ENCODE data around the gene ALLC.

GRCh38 chr2:3649581-3649980 is 8.4 kb upstream of the ALLC start:
- no peak for TF ChIP-seq POLR2AphosphoS5 (IDR thresholded peaks at IDR 0.05)
- no peak for TF ChIP-seq CTCF (IDR thresholded peaks at IDR 0.05)
